Thyroid gland (tissue), 4 donors: ENCODE data around the gene RGS19.

Experiments
- POLR2A ChIP-seq, 2 donors: fragments of 450-650 bp; IDR thresholded peaks; one replicate each; pipeline ENCODE4 v1.6.1; 2017; ENCODE audit warnings: antibody characterized with exemption in 2 of 2, mild to moderate bottlenecking in 2 of 2, moderate library complexity in 1 of 2
- TF ChIP-seq, protein P1 (sequence below), 6 experiments: fragments of 200-600 bp in 3 of 6; fragments of 450-650 bp in 3 of 6; sonication (generic) in 3 of 6; IDR thresholded peaks; one replicate each; pipeline ENCODE4 v1.5.1; 2016 to 2019; ENCODE audit warnings: antibody characterized with exemption in 6 of 6, mild to moderate bottlenecking in 2 of 6, inconsistent platforms in 1 of 6, moderate library complexity in 1 of 6

DNA sequence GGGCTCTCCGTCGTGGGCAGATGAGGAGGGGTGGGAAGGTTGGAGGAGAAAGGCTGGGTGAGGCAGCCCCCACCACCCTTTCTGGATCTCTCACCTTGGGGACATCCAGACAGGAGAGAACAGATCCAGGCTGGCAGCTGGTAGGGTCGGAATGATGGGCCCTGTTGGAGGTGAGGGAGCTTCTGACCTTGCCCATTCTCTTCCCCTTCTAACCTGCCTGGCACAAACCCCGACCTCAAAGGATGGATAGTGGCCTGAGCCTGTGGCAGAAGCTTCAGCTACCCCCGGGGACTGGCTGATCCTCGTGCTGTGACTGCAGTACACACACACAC is 34.1 kb upstream of the RGS19 start:
- TF ChIP-seq, protein P1, sequence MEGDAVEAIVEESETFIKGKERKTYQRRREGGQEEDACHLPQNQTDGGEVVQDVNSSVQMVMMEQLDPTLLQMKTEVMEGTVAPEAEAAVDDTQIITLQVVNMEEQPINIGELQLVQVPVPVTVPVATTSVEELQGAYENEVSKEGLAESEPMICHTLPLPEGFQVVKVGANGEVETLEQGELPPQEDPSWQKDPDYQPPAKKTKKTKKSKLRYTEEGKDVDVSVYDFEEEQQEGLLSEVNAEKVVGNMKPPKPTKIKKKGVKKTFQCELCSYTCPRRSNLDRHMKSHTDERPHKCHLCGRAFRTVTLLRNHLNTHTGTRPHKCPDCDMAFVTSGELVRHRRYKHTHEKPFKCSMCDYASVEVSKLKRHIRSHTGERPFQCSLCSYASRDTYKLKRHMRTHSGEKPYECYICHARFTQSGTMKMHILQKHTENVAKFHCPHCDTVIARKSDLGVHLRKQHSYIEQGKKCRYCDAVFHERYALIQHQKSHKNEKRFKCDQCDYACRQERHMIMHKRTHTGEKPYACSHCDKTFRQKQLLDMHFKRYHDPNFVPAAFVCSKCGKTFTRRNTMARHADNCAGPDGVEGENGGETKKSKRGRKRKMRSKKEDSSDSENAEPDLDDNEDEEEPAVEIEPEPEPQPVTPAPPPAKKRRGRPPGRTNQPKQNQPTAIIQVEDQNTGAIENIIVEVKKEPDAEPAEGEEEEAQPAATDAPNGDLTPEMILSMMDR (IDR thresholded peaks at IDR 0.05) = no peak
- no peak for TF ChIP-seq POLR2A (IDR thresholded peaks at IDR 0.05)
